AG09319 (cell line): Measurements from ENCODE around the gene CLCF1.

Experiments
- DNase-seq: peaks from one replicate; pipeline ENCODE4 v3.0.0-alpha.2; 2010; ENCODE audit warnings: low read depth; ENCODE audit errors: extremely low read depth
- CTCF ChIP-seq: IDR thresholded peaks from 2 replicates; pipeline ENCODE4 v1.5.1; 2011; ENCODE audit warnings: low read depth, mild to moderate bottlenecking, inconsistent platforms, low read length, moderate library complexity

The CLCF1 gene

GRCh38 chr11:67382276-67383136, 9.1 kb upstream of the CLCF1 start:
- TF ChIP-seq CTCF: peak; percentile 100
- DNase-seq: no peak

GRCh38 chr11:67381244-67381972, 8.0 kb upstream of the CLCF1 start:
- DNase-seq: no peak

GRCh38 chr11:67379061-67380058, 6.0 kb upstream of the CLCF1 start:
- no peak for TF ChIP-seq CTCF
- DNase-seq: no peak

More at GRCh38 chr11:67381244-67381972, 8.0 kb upstream of the CLCF1 start:
- TF ChIP-seq CTCF: no peak

- no peak for DNase-seq
- no peak for TF ChIP-seq CTCF
Measured at GRCh38 chr11:67378544-67378943, 5.1 kb upstream of the CLCF1 start.

GRCh38 chr11:67376873-67377808, 3.7 kb upstream of the CLCF1 start:
- TF ChIP-seq CTCF: no peak
- DNase-seq: no peak
